A549 (cell line): ENCODE data around the gene SMAD6. TPM values are rescaled to one million over a fixed set of nuclear protein-coding genes. Genes with fewer than 3 reads are reported as not detected.

ENCODE experiments used
- ATAC-seq, 2 experiments: fragments of 200-7000 bp in 1 of 2; fragments of >200 bp in 1 of 2; cut with Nextera tagmentation in 1 of 2; cut with Tn5 transposase in 1 of 2; 3 replicates each; pipeline versions ENCODE4 v1.8.0 to v1.9.1; 2018 to 2020; ENCODE audit warnings: mild to moderate bottlenecking in 1 of 2, moderate library complexity in 1 of 2
- CTCF ChIA-PET: fragments of 300-600 bp; sonication (Branson Sonifier 250); formaldehyde crosslinking; extraction: SDS; loops from one replicate; lab custom pipeline; 2021; ENCODE audit warnings: antibody characterized with exemption, inconsistent platforms; lab: Yijun Ruan, JAX
- POLR2A ChIA-PET: fragments of 350-600 bp; formaldehyde crosslinking; extraction: SDS; loops from one replicate; lab custom pipeline; 2021; ENCODE audit warnings: antibody characterized with exemption, inconsistent platforms; lab: Yijun Ruan, JAX
- DNase-seq, 2 experiments: peaks; one replicate each; pipeline versions ENCODE4 v3.0.0 to v3.0.0-alpha.2; 2011 to 2016; ENCODE audit warnings: low read depth in 1 of 2, low spot score in 1 of 2
- FAIRE-seq: peaks from 2 replicates; lab custom pipeline; 2011; peaks lifted over from hg19 to GRCh38; lab: Jason Lieb, UNC
- H3K27ac ChIP-seq, 2 experiments: fragments of >200 bp; sonication (Bioruptor Twin); formaldehyde crosslinking; 3 replicates each; pipeline ENCODE4 v1.5.1; 2016 to 2017
- H3K4me1 ChIP-seq: fragments of >200 bp; sonication (Bioruptor Twin); formaldehyde crosslinking; 3 replicates; pipeline ENCODE4 v1.6.1; 2016
- H3K4me2 ChIP-seq: fragments of >200 bp; sonication (Bioruptor Twin); formaldehyde crosslinking; 3 replicates; pipeline ENCODE4 v1.6.1; 2016
- H3K4me3 ChIP-seq: fragments of >200 bp; sonication (Bioruptor Twin); formaldehyde crosslinking; 3 replicates; pipeline ENCODE4 v1.5.1; 2016
- H3K9me3 ChIP-seq: fragments of >200 bp; sonication (Bioruptor Twin); formaldehyde crosslinking; 3 replicates; pipeline ENCODE4 v1.6.1; 2016
- CHD4 ChIP-seq: fragments of 200-600 bp; sonication (generic); IDR thresholded peaks from 2 replicates; pipeline ENCODE4 v1.6.1; 2016; ENCODE audit warnings: antibody characterized with exemption, mild to moderate bottlenecking, borderline replicate concordance
- EHF ChIP-seq: fragments of 250-450 bp; sonication (Bioruptor Pico); IDR thresholded peaks from 2 replicates; pipeline ENCODE4 v1.5.0; 2020; ENCODE audit warnings: mild to moderate bottlenecking
- EHMT2 ChIP-seq: fragments of 200-600 bp; sonication (generic); IDR thresholded peaks from 2 replicates; pipeline ENCODE4 v1.6.1; 2016; ENCODE audit warnings: antibody characterized with exemption, low read depth, mild to moderate bottlenecking, moderate library complexity
- EP300 ChIP-seq, 2 experiments: fragments of >200 bp; sonication (Bioruptor Twin); formaldehyde crosslinking; IDR thresholded peaks; 2 replicates in 1 of 2; 3 replicates in 1 of 2; pipeline ENCODE4 v1.6.1; 2016 to 2017
- FOSB ChIP-seq: fragments of 250-450 bp; sonication (Bioruptor Pico); IDR thresholded peaks from 2 replicates; pipeline ENCODE4 v1.5.0; 2020; ENCODE audit warnings: mild to moderate bottlenecking, moderate library complexity
- HEYL ChIP-seq: fragments of 250-450 bp; sonication (Bioruptor Pico); IDR thresholded peaks from 2 replicates; pipeline ENCODE4 v1.8.0; 2021; ENCODE audit warnings: mild to moderate bottlenecking, moderate library complexity
- HOXA7 ChIP-seq: fragments of 250-450 bp; sonication (Bioruptor Pico); IDR thresholded peaks from 2 replicates; pipeline ENCODE4 v1.5.0; 2020; ENCODE audit warnings: mild to moderate bottlenecking, moderate library complexity
- HOXB13 ChIP-seq: fragments of 250-450 bp; sonication (Bioruptor Pico); IDR thresholded peaks from 2 replicates; pipeline ENCODE4 v1.5.0; 2020; ENCODE audit warnings: low read depth, mild to moderate bottlenecking, moderate library complexity
- JUN ChIP-seq, 2 experiments: fragments of >200 bp; sonication (Bioruptor Twin); formaldehyde crosslinking; IDR thresholded peaks; 2 replicates in 1 of 2; 3 replicates in 1 of 2; pipeline ENCODE4 v1.6.1; 2016 to 2017
- JUNB ChIP-seq: fragments of >200 bp; sonication (Bioruptor Twin); formaldehyde crosslinking; IDR thresholded peaks from 2 replicates; pipeline ENCODE4 v1.6.1; 2016
- MAFK ChIP-seq: fragments of 450-650 bp; IDR thresholded peaks from 2 replicates; pipeline ENCODE4 v1.6.1; 2014; ENCODE audit not compliant: partially characterized antibody
- NFE2L2 ChIP-seq: fragments of 150-350 bp; conservative IDR thresholded peaks from 2 replicates; pipeline ENCODE4 v1.6.1; 2014; ENCODE audit warnings: low read length
- NR3C1 ChIP-seq: fragments of >200 bp; sonication (Bioruptor Twin); formaldehyde crosslinking; IDR thresholded peaks from 3 replicates; pipeline ENCODE4 v1.6.1; 2017
- POLR2A ChIP-seq: IDR thresholded peaks from 2 replicates; pipeline ENCODE4 v1.6.1; 2012; ENCODE audit warnings: mild to moderate bottlenecking, low read length
- POLR2AphosphoS2 ChIP-seq: conservative IDR thresholded peaks from 2 replicates; pipeline ENCODE4 v1.6.1; 2012; ENCODE audit warnings: low read length, improper control_type of control experiment, inconsistent platforms
- RAD21 ChIP-seq, 2 experiments: fragments of >200 bp in 1 of 2; sonication (Bioruptor Twin) in 1 of 2; formaldehyde crosslinking in 1 of 2; IDR thresholded peaks in 1 of 2; conservative IDR thresholded peaks in 1 of 2; 2 replicates in 1 of 2; 3 replicates in 1 of 2; pipeline ENCODE4 v1.6.1; 2012 to 2018; ENCODE audit warnings: inconsistent platforms in 1 of 2
- RARB ChIP-seq: fragments of 250-450 bp; sonication (Bioruptor Pico); IDR thresholded peaks from 2 replicates; pipeline ENCODE4 v1.8.0; 2021; ENCODE audit warnings: mild to moderate bottlenecking, moderate library complexity
- SMC3 ChIP-seq: fragments of >200 bp; sonication (Bioruptor Twin); formaldehyde crosslinking; IDR thresholded peaks from 3 replicates; pipeline ENCODE4 v1.6.1; 2018; ENCODE audit warnings: inconsistent platforms
- SREBF2 ChIP-seq: fragments of 450-650 bp; IDR thresholded peaks from 2 replicates; pipeline ENCODE4 v1.6.1; 2014; ENCODE audit warnings: mild to moderate bottlenecking, moderate library complexity
- TFCP2L1 ChIP-seq: fragments of 250-450 bp; sonication (Bioruptor Pico); IDR thresholded peaks from 2 replicates; pipeline ENCODE4 v1.5.0; 2021; ENCODE audit warnings: mild to moderate bottlenecking
- ZC3H11A ChIP-seq: fragments of 450-650 bp; IDR thresholded peaks from 2 replicates; pipeline ENCODE4 v1.6.1; 2014; ENCODE audit warnings: antibody characterized with exemption, mild to moderate bottlenecking
- WGBS: methylation state at CpG from one replicate; pipeline ENCODE4 v1.1.6; 2017; ENCODE audit errors: missing lambda C conversion rate; 5-methylcytosine and 5-hydroxymethylcytosine counted together
- polyA plus RNA-seq, 4 experiments: library from polyadenylated mRNA; depleted of rRNA in 3 of 4; stranded (reverse); fragments of >200 nt; fragmentation: RNase III in 1 of 4; extraction: RNeasy Plus Mini Kit Qiagen cat#74134 plus additional on column Dnase treatment in 1 of 4; gene quantifications; 2 replicates in 3 of 4; 3 replicates in 1 of 4; pipeline ENCODE4 v1.2.3, GENCODE V29; 2011 to 2017
- TF ChIP-seq, protein P1 (sequence below): fragments of 450-650 bp; IDR thresholded peaks from 2 replicates; pipeline ENCODE4 v1.6.1; 2014; ENCODE audit warnings: antibody characterized with exemption
- TF ChIP-seq, protein P2 (sequence below): IDR thresholded peaks from 2 replicates; pipeline ENCODE4 v1.6.1; 2012; ENCODE audit warnings: low read depth, borderline replicate concordance

The SMAD6 gene
- polyA plus RNA-seq, 2 of the 4 experiments (the other 2 are of a cell fraction) = 9.6 to 46.6 TPM

GRCh38 chr15:66780172-66780972 is 78.3 kb downstream of the SMAD6 start:
- POLR2A ChIA-PET = interaction anchor here (1.5 kb wide), 1 partner anchor 79 kb away, joined by 5 read pairs; no protein-coding TSS in a partner anchor
- DNase-seq = peak; percentile 44 to 61
- no peak for TF ChIP-seq NFE2L2
- no peak for TF ChIP-seq POLR2AphosphoS2
- TF ChIP-seq CHD4 = no peak
- TF ChIP-seq SMC3 = no peak
- no peak for TF ChIP-seq HOXB13 (CRISPR knock-in tag)
- TF ChIP-seq HEYL (CRISPR knock-in tag) = no peak
- TF ChIP-seq, protein P1, sequence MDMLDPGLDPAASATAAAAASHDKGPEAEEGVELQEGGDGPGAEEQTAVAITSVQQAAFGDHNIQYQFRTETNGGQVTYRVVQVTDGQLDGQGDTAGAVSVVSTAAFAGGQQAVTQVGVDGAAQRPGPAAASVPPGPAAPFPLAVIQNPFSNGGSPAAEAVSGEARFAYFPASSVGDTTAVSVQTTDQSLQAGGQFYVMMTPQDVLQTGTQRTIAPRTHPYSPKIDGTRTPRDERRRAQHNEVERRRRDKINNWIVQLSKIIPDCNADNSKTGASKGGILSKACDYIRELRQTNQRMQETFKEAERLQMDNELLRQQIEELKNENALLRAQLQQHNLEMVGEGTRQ = no peak
- TF ChIP-seq RAD21 (conservative IDR thresholded peaks at IDR 0.05 in 1 of 2, IDR thresholded peaks at IDR 0.05 in 1 of 2) = no peak
- no peak for TF ChIP-seq HOXA7 (CRISPR knock-in tag)
- TF ChIP-seq, protein P2, sequence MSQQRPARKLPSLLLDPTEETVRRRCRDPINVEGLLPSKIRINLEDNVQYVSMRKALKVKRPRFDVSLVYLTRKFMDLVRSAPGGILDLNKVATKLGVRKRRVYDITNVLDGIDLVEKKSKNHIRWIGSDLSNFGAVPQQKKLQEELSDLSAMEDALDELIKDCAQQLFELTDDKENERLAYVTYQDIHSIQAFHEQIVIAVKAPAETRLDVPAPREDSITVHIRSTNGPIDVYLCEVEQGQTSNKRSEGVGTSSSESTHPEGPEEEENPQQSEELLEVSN = no peak
- TF ChIP-seq SREBF2 = no peak
- TF ChIP-seq FOSB (CRISPR knock-in tag) = no peak
- no peak for TF ChIP-seq NR3C1
- TF ChIP-seq EHF (CRISPR knock-in tag) = no peak
- TF ChIP-seq RARB (CRISPR knock-in tag) = no peak
- TF ChIP-seq MAFK = no peak
- no peak for TF ChIP-seq EP300 (IDR thresholded peaks at IDR 0.05)
- TF ChIP-seq, all 56 proteins: peak for 0
- ATAC-seq = peak; percentile 35 to 57; a peak in 4 of 6 replicates
- H3K4me2 ChIP-seq = peak overlapping the region; percentile 64
- peak overlapping the region; percentile 60 to 94 for H3K27ac ChIP-seq
- FAIRE-seq = no peak
- CTCF ChIA-PET = interaction anchor here (0.6 to 22.8 kb wide), 13 partner anchors 11 to 162 kb away, joined by 3 to 465 read pairs (median 5); no protein-coding TSS in a partner anchor
- WGBS = 85% methylated on average over 21 of the region's 21 CpGs
- peaks cover 55% of the 10 kb centered on the region for H3K4me1 ChIP-seq
- H3K9me3 ChIP-seq = no peaks in the 10 kb centered on the region
- H3K4me3 ChIP-seq = no peak overlapping the region

DNA sequence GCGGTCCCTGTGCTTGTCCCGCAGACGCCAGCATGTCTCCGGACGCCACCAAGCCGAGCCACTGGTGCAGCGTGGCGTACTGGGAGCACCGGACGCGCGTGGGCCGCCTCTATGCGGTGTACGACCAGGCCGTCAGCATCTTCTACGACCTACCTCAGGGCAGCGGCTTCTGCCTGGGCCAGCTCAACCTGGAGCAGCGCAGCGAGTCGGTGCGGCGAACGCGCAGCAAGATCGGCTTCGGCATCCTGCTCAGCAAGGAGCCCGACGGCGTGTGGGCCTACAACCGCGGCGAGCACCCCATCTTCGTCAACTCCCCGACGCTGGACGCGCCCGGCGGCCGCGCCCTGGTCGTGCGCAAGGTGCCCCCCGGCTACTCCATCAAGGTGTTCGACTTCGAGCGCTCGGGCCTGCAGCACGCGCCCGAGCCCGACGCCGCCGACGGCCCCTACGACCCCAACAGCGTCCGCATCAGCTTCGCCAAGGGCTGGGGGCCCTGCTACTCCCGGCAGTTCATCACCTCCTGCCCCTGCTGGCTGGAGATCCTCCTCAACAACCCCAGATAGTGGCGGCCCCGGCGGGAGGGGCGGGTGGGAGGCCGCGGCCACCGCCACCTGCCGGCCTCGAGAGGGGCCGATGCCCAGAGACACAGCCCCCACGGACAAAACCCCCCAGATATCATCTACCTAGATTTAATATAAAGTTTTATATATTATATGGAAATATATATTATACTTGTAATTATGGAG is 79.1 kb downstream of the SMAD6 start:
- no peak for ATAC-seq
- Histone ChIP-seq H3K9me3 (no peaks in the 10 kb centered on the region), H3K4me1 (peaks cover 55% of the 10 kb centered on the region), H3K4me2 (no peak overlapping the region), H3K4me3 (no peak overlapping the region), H3K27ac (0 out of 6 replicates have a peak overlapping the region, but pooled peaks of 1 of the 2 experiments have one; percentile 94)
- TF ChIP-seq POLR2AphosphoS2 = no peak
- no peak for TF ChIP-seq JUN (IDR thresholded peaks at IDR 0.05)
- TF ChIP-seq JUNB = no peak
- no peak for TF ChIP-seq SREBF2
- no peak for TF ChIP-seq TFCP2L1 (CRISPR knock-in tag)
- TF ChIP-seq POLR2A = no peak
- no peak for TF ChIP-seq ZC3H11A
- no peak for TF ChIP-seq EHMT2
- no peak for FAIRE-seq
- ChIA-PET POLR2A (no interaction called here), CTCF (interaction anchor here (1.3 to 22.8 kb wide), 7 partner anchors 8 to 162 kb away, joined by 6 to 465 read pairs (median 17); no protein-coding TSS in a partner anchor)
- no peak for DNase-seq
- 97% methylated on average over 73 of the region's 73 CpGs for WGBS
